HT1080 (cell line): ENCODE data around the gene TSC22D3. TPM values are rescaled to one million over a fixed set of nuclear protein-coding genes. Genes with fewer than 3 reads are reported as not detected.

ENCODE experiments used
- DNase-seq: peaks from one replicate; pipeline ENCODE4 v3.0.0-alpha.2; 2015; ENCODE audit warnings: low read depth
- total RNA-seq: library from RNA; depleted of rRNA; stranded (reverse); fragments of >200 nt; shearing (Covaris generic); gene quantifications from 2 replicates; pipeline ENCODE4 v1.2.3, GENCODE V29; 2014

Gene TSC22D3
- total RNA-seq, 1 experiment from 2014 or later, result 5.4 TPM

- no peak for DNase-seq
Measured at GRCh38 chrX:107760304-107761077, 15.1 kb downstream of the TSC22D3 start.

- no peak for DNase-seq
Measured at GRCh38 chrX:107758231-107758766, 17.3 kb downstream of the TSC22D3 start.

DNA sequence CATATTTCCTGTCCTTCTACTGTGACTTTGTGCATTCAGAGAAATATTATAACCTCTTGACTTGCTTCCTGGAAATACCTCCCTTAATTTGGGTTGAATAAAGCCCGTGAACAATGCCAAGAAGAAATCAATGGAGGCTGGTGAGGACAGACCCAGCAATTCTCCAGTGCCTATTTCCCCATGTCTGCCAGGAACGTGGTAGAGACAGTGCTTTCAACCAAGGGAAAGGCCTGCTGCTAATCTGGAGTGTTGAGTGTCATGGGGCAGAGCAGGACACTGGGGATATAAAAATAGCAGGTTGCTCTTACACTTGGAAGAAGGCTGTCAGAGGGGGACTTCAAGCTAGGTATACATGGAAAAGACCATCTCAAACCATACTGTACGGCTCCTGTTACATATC, 19.9 kb downstream of the TSC22D3 start:
- DNase-seq, result no peak

DNA sequence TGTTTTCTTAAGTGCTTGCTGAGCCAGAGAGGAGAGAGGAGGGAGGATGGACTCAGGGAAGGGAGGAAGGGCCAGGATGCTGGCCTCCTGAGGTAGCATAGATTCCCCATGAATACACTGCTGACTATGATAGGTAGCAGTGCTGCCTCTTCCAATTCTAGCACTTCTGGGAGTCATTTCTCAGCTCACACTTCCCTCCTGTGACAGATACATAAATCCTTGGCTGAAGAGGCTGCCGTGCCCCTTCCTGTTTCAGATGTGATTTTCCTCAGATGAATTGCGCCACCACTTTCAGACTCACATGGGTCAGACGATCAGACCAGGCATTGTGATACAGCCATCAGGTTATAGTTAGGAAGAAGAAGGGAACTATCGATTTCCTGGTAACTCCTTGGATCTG, 22.4 kb downstream of the TSC22D3 start:
- no peak for DNase-seq

- no peak for DNase-seq
Measured at GRCh38 chrX:107752714-107753113, 22.9 kb downstream of the TSC22D3 start.

- no peak for DNase-seq
Measured at GRCh38 chrX:107752043-107752442, 23.5 kb downstream of the TSC22D3 start.

- no peak for DNase-seq
Measured at GRCh38 chrX:107750861-107751445, 24.6 kb downstream of the TSC22D3 start.

DNA sequence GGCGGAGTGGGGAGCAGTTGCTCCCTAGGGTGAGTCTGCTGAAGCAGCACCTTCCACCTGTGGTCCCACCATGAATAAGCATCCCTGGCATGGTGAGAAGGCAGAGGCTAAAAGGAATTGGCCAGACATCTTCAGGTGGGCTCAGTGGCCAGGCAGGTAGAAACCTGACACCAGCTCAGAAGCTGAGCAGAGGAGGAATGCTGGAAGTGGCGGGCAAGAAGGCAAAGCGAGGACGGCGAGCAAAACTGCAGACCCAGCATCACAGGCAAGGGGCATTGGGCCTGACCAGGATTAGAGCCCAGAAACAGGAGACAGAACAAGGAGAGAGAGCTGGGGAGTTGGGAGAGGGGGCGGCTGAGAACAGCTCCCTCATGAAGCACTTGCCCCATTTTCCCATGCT, 25.3 kb downstream of the TSC22D3 start:
- no peak for DNase-seq

GRCh38 chrX:107748506-107748905, 27.1 kb downstream of the TSC22D3 start:
- no peak for DNase-seq

GRCh38 chrX:107747596-107748161, 27.9 kb downstream of the TSC22D3 start:
- DNase-seq, result peak; percentile 33

DNA sequence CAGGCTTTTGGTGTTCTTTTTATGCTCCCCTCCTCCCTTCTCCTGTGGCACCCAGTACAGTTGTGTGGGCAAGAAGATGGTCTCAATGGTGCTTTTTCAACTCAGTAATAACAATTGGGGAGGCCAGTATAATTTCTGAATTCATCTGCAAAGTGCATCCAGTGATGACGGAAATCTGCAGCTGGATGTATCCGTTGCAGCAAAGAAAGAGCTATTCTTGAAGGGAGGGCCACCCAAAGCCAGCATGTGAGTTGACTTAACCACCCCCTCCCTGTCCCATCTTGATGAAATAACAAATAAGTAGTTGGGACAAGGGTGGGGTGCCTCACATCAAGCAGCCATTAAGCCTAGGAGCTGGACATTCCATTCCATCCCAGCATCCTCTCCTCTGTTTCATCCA, 30.7 kb downstream of the TSC22D3 start:
- DNase-seq, result no peak

- DNase-seq, result no peak
Measured at GRCh38 chrX:107743995-107744394, 31.6 kb downstream of the TSC22D3 start.

- no peak for DNase-seq
Measured at GRCh38 chrX:107742700-107743191, 32.8 kb downstream of the TSC22D3 start.

DNA sequence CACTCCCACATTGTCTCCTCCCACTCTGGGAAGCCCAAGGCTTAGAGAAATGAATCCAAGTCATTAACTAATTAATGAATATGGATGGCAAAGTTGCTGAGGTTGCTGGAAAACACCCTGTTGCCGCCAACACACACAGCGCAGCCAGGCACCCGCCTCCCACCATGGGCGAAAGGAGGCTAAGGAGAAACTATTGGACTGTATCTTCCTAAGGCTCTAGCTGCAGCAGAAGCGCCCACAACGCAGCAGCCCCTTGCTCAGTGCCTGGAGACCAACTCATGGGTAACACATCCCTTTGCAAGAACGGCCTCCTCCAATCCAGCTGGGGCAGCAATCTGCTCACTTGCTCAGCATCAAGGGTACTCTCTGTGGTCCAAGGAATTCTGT, 34.2 kb downstream of the TSC22D3 start:
- no peak for DNase-seq

DNA sequence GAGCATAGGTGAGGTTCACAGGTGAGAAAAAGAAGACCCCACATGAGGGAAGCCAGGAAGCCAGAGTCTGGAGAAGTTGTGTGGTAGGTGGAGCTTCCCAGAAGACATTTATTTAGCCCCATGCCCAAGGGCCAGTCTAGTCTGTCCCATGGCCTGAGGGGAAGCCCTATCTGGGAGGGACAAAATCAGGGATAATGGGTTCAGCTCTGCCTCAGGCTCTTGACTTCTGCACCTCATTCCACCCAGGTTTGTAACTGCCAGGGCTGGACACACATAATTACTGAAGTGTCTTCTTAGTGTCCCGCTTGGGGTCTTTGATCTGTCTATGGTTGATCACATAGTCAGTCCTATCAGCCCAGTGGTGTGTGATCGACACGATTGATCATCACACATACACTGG, 36.0 kb downstream of the TSC22D3 start:
- no peak for DNase-seq

DNA sequence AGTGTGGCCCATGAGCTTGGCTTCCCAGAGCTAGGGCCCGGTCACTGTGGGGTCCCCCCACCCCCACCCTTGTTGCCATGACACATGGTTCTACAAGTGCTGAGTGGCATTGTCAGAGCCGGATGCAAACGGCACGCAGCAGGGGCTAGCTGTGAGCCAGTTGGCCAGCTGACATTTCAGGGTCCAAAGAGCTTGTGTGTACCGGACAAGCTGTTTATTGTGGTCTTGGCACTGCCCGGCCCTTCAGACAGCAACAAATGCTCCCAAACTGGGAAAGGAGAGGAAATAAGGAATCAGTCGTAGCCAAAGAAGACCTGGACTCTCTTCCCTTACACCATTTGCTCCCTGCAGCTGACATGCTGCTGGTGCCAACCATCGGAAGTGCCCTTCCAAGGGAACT, 36.8 kb downstream of the TSC22D3 start:
- DNase-seq, result no peak

DNA sequence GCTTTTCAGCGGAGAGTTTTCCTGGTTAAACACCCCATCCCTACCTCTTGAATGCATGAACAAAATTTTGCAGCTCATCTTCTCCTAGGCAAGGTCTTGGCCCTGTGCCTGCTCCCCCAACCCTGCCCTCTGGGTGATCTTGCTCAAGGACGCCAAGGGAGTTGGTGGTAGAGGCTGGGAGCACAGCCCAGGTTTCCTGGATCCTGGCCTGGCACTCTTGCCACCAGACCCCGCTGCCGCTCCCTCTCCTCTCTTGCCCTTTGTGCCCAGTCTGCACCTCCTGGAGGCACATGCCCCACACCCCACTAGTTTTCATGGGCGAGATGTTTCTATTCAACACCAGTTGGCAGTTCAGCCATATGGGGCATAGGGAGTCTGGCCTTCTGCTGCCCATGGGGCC, 37.3 kb downstream of the TSC22D3 start:
- DNase-seq, result no peak

GRCh38 chrX:107736781-107737531, 38.6 kb downstream of the TSC22D3 start:
- no peak for DNase-seq

DNA sequence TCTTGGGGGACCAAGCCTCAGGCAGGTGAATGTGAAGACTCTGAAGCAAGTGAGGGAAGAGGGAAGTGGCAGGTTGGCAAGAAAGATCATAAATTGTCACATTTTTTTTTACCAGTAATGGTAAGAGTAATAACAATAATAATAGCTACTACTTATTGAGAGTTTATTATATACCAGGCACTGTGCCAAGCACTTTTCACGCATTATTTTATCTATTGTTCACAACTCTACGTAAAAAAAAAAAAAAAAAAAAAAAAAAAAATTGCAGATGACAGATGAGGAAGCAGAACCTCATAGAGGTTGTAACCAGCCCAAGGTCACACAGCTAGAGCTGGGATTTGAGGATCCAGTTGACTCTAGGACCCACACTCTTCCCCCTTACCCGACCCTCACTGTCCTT, 40.9 kb downstream of the TSC22D3 start:
- DNase-seq, result no peak

GRCh38 chrX:107733686-107734085, 41.9 kb downstream of the TSC22D3 start:
- DNase-seq, result no peak

- peak; percentile 76 for DNase-seq
Measured at GRCh38 chrX:107731831-107732502, 43.6 kb downstream of the TSC22D3 start.
